A549 (cell line): ENCODE data around the gene PAPLN.

Experiments
- PHF8 ChIP-seq: fragments of 200-600 bp; sonication (generic); IDR thresholded peaks from 2 replicates; pipeline ENCODE4 v1.6.1; 2016; ENCODE audit warnings: low read depth, mild to moderate bottlenecking, antibody characterized with exemption, moderate library complexity, borderline replicate concordance
- POLR2A ChIP-seq: IDR thresholded peaks from 2 replicates; pipeline ENCODE4 v1.6.1; 2012; ENCODE audit warnings: mild to moderate bottlenecking, low read length
- RNF2 ChIP-seq: fragments of 200-600 bp; sonication (generic); IDR thresholded peaks from 2 replicates; pipeline ENCODE4 v1.6.1; 2016; ENCODE audit warnings: low read depth, mild to moderate bottlenecking, antibody characterized with exemption, moderate library complexity, borderline replicate concordance
- ZC3H11A ChIP-seq: fragments of 450-650 bp; IDR thresholded peaks from 2 replicates; pipeline ENCODE4 v1.6.1; 2014; ENCODE audit warnings: antibody characterized with exemption, mild to moderate bottlenecking
- TF ChIP-seq, protein P1 (sequence below): fragments of >200 bp; sonication (Bioruptor Twin); formaldehyde crosslinking; IDR thresholded peaks from 3 replicates; pipeline ENCODE4 v1.5.1; 2016
- TF ChIP-seq, protein P2 (sequence below): fragments of 450-650 bp; IDR thresholded peaks from 2 replicates; pipeline ENCODE4 v1.6.1; 2014; ENCODE audit warnings: antibody characterized with exemption

DNA sequence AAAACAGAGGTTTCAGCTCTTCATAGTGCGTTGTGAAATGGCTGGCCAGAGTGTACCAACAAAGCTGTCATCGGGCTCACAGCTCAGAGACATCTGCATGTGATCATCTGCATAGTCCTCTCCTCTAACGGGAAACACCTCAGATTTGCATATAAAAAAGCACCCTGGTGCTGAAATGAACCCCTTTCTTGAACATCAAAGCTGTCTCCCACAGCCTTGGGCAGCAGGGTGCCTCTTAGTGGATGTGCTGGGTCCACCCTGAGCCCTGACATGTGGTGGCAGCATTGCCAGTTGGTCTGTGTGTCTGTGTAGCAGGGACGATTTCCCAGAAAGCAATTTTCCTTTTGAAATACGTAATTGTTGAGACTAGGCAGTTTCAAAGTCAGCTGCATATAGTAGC lies 14.3 kb upstream of the PAPLN start:
- TF ChIP-seq, protein P1, sequence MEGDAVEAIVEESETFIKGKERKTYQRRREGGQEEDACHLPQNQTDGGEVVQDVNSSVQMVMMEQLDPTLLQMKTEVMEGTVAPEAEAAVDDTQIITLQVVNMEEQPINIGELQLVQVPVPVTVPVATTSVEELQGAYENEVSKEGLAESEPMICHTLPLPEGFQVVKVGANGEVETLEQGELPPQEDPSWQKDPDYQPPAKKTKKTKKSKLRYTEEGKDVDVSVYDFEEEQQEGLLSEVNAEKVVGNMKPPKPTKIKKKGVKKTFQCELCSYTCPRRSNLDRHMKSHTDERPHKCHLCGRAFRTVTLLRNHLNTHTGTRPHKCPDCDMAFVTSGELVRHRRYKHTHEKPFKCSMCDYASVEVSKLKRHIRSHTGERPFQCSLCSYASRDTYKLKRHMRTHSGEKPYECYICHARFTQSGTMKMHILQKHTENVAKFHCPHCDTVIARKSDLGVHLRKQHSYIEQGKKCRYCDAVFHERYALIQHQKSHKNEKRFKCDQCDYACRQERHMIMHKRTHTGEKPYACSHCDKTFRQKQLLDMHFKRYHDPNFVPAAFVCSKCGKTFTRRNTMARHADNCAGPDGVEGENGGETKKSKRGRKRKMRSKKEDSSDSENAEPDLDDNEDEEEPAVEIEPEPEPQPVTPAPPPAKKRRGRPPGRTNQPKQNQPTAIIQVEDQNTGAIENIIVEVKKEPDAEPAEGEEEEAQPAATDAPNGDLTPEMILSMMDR: no peak
- TF ChIP-seq PHF8: no peak
- TF ChIP-seq, protein P2, sequence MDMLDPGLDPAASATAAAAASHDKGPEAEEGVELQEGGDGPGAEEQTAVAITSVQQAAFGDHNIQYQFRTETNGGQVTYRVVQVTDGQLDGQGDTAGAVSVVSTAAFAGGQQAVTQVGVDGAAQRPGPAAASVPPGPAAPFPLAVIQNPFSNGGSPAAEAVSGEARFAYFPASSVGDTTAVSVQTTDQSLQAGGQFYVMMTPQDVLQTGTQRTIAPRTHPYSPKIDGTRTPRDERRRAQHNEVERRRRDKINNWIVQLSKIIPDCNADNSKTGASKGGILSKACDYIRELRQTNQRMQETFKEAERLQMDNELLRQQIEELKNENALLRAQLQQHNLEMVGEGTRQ: no peak
- TF ChIP-seq ZC3H11A: no peak
- TF ChIP-seq RNF2: no peak
- TF ChIP-seq POLR2A: no peak
